ENCODE data around the gene TUBAL3.

DNA sequence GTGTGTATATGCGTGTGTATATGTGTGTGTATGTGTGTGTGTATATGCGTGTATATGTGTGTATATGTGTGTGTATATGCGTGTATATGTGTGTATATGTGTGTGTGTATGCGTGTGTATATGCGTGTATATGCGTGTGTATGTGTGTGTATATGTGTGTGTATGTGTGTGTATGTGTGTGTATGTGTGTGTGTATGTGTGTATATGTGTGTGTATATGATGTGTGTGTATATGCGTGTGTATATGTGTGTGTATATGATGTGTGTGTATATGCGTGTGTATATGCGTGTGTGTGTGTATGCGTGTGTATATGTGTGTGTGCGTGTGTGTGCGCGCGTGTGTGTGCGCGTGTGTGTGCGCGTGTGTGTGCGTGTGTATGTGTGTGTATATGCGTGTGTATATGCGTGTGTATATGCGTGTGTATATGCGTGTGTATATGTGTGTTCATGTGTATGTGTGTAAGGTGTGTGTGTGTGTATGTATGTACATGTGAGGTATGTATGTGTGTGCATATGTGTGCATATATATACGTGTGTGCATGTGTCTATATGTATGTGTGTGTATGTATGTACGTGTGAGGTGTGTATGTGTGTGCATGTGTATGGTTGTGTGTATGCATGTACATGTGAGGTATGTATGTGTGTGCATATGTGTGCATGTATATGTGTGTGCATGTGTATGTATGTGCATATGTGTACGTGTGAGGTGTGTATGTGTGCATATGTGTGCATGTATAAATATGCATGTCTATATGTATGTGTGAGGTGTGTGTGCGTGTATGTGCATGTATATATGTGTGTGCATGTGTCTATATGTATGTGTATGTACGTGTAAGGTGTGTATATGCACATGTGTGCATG, 33.9 kb downstream of the TUBAL3 start:
- TF ChIP-seq, protein P1, sequence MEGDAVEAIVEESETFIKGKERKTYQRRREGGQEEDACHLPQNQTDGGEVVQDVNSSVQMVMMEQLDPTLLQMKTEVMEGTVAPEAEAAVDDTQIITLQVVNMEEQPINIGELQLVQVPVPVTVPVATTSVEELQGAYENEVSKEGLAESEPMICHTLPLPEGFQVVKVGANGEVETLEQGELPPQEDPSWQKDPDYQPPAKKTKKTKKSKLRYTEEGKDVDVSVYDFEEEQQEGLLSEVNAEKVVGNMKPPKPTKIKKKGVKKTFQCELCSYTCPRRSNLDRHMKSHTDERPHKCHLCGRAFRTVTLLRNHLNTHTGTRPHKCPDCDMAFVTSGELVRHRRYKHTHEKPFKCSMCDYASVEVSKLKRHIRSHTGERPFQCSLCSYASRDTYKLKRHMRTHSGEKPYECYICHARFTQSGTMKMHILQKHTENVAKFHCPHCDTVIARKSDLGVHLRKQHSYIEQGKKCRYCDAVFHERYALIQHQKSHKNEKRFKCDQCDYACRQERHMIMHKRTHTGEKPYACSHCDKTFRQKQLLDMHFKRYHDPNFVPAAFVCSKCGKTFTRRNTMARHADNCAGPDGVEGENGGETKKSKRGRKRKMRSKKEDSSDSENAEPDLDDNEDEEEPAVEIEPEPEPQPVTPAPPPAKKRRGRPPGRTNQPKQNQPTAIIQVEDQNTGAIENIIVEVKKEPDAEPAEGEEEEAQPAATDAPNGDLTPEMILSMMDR (conservative IDR thresholded peaks at IDR 0.05; ENCODE audit: low read depth, low read length) = no peak
- TF ChIP-seq EZH2 (IDR thresholded peaks at IDR 0.05; ENCODE audit: borderline replicate concordance, low read depth, low read length, poor library complexity, severe bottlenecking) = no peak

Data from A673 (cell line).